HG03565 (cell line): ENCODE data around the gene DCUN1D5.
A peak's percentile ranks its signal among the peaks of the same experiment; 100 is the strongest.

Experiments
- ATAC-seq: cut with Tn5 transposase; IDR thresholded peaks from one replicate; pipeline ENCODE4 v1.9.1; 2021; ENCODE audit warnings: mild to moderate bottlenecking, moderate library complexity; ENCODE audit not compliant: unreplicated experiment

The DCUN1D5 gene

DNA sequence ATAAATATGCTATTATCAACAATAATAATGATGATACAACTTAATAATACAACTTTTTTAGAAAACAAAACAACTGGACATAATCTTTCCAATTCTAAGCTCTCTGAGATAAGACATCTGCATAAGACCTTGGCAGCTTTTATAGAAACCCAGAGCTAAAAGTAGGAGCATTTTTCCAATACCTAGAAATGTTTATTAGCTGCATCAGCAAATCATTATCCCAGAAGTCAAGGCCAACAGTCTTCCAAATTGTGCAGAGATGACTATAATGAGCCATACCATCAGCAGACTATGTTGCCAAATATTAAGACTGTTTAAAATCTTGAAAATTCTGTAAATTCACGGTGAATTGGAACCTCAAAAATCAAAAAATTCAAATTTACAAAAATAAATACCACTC is 30.3 kb downstream of the DCUN1D5 start:
- ATAC-seq: no peak

GRCh38 chr11:103055221-103055890 is 36.6 kb downstream of the DCUN1D5 start:
- ATAC-seq: peak; percentile 73

GRCh38 chr11:103053997-103054396 is 38.0 kb downstream of the DCUN1D5 start:
- no peak for ATAC-seq

GRCh38 chr11:103051981-103052380 is 40.0 kb downstream of the DCUN1D5 start:
- ATAC-seq: no peak

DNA sequence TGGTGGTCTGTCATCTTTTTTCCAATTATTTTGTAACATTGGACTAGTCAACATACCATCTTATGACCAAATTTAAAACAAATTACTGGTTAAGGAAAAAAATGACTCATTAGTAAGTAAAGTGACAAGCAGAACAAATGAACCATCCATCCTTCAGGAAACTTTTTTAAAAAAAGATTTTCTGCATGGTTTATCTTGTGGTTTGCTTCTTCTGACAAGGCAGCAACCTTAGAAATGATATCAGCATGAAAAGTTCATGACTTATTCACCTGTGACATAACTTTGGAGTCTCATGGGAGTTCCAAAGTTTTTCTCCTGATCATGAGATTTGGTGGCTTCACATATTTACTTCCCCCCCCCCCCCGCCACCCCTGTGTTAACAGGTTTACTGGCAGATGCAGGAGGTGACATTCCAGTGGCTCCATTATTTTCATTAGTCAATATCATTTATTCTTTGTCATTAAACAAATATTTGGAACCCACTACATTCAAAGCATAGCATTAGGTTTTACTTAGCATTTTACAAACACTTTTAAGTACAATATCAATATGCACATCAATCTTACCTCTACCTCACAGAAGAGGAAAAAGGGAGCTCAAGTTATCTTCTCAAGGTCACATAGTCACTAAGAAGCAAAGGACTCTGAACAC is 40.7 kb downstream of the DCUN1D5 start:
- no peak for ATAC-seq

DNA sequence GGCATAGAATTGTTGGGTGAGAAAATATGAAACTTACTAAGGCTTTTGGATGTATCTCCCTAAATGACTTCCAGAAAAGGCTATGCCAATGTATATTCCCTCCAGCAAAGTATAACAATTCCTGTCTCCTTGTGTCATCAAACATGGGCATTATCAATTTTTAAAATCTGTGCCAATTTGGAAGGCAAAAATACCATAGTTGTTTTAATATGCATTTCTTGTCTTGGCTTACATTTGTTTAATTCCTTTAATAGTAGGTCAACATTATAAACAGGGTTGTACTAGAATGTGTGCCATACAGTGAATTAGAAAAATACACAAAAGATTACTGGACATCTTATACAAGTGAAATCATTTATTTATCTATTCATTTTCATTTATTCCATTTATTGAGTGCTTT is 41.6 kb downstream of the DCUN1D5 start:
- ATAC-seq: no peak

GRCh38 chr11:103047837-103048236 is 44.1 kb downstream of the DCUN1D5 start:
- no peak for ATAC-seq

DNA sequence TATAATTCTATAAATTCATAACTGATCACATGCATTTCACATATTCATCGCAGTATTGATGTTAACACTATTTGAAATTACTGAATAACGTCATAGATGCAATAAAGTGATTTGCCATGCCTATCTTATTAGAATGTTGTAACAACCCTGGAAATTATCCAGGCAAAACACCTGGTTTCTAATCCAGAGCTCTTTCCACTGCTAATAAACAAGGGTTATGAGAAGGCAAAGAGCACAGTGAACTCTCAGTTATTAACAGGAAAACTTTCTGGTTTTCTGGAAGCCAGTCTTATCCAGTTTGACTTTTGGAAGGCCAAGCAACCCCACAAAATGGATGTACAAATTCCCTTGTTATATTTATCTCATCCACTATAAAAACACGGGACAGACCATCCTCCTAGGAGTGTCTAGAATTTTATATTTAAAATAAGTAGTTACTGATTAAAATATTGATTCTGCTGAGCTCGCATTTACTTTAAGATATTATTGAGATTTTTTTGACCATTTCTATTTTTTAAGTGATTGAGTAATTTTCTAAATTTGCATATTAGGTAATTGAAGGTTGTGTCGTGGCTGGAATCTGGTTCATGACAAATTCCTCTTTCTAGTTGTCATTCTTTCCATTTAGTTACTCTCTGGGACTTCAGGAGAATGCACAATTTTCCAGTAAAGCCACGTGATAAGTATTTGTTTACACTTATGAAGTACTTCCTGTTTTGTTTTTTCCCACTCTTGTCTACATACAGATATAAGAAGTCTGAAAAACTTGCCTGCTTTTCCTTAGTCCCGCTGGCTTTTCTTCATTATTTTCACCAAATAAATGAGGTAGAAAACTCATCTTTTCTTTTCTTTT is 47.9 kb downstream of the DCUN1D5 start:
- no peak for ATAC-seq

DNA sequence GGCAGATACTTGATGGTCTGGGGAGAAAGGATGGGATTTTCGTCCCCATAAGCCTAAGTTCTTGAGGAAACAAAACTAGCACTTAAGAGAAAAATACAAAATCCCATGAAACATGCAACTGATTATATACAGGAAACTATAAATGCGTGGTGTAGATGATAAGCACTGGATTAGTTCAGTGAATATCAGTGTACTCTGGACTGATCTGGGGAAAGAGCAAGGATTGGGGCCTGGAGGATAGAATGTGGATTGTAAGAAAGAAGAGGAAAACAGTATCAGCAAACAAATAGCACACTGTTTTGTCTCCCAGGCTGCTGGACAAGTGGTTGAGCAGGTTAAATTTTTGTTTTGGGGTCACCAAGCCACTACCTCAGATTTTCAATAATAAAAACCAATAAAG is 49.8 kb downstream of the DCUN1D5 start:
- ATAC-seq: no peak

DNA sequence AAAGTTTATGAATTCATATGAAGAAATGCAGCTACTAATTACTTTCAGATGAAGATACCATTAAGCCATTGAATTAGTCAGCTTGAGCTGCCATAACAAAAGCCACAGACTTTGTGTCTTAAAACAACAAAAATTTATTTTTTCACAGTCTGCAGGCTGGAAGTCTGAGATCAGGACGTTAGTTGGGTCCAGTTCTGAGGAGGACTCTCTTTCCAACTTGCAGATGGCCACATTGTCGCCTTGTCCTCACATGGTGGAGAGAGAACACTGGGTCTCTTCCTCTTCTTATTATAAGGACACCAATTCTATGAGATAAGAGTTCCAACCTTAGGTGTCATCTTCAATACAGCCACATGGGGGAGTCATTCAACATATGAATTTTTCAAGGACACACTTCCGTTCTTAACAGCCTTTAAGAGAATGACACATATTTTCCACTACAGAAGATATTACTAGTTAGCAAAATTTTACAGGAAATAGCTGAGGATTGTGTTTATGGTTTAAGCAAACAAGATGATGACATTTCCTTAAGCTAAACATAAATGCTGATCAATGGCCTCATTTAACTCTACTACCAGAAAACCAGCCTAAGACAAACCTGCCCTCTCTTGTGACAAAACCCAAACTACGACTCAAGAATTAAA is 56.0 kb downstream of the DCUN1D5 start:
- ATAC-seq: peak; percentile 93

DNA sequence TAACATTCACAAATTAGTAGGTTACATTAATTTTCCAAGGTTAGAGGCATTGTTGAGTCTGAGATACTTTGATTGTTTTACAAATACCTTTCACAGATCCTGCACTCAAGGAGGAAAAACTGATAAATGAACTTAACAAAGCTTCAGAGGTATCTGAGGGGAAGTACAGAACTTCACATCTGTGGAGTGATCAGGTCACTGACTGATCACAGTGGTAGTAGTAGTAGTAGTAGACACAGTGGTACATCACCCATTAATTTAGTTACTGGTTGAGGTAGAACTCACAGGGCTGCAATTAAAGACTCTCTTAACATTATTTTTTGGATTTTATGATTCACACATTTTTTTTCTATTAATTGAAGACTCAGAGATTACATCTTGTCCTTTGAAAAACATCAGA is 56.7 kb downstream of the DCUN1D5 start:
- ATAC-seq: no peak

GRCh38 chr11:103031834-103032233 is 60.1 kb downstream of the DCUN1D5 start:
- ATAC-seq: no peak

DNA sequence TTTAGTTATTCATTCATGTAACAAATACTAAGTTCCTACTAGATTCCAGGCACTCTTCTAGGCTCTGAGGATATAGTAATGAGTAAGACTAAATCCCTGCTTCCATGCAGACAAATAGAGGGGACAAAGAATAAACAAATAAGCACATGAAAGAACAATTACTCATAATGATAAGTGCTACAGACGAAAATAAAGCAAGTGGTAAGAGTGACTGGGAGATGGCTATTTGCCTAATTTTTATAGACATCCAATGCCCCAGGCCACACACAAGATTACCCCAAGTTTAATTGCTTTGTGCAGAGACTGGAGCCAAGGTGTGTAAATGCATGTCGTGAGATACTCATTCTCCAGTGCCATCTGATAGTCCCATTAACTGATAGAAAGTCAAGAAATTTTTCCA is 62.6 kb downstream of the DCUN1D5 start:
- no peak for ATAC-seq

DNA sequence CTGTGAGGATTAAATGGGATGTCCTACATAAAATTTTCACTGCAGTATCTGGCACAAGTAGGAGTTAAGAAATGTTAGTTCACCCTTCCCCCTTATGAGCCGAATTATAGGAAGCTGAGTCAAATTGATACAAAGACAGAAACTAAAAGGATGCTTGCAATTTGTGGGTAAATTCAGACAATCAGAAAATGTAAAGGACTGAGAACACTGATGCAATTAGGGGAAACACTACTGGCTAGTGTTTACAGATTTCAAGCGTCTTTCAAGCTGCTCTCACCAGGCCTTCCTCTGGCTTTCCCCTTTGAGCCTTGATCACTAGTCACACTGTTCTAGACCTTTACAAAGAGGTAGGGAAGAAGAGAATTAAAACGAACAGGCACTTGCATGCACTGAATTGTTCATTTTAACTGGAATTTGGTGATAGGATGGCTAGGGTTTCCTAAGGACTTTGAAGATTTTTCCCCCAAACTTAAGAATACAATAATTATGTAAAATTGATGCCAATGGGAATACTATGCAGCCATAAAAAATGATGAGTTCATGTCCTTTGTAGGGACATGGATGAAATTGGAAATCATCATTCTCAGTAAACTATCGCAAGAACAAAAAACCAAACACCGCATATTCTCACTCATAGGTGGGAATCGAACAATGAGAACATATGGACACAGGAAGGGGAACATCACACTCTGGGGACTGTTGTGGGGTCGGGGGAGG is 63.5 kb downstream of the DCUN1D5 start:
- peak; percentile 96 for ATAC-seq

GRCh38 chr11:103024086-103024485 is 67.9 kb downstream of the DCUN1D5 start:
- no peak for ATAC-seq

- no peak for ATAC-seq
Observed at GRCh38 chr11:103016031-103016430, 75.9 kb downstream of the DCUN1D5 start.

- no peak for ATAC-seq
Observed at GRCh38 chr11:103013421-103013820, 78.5 kb downstream of the DCUN1D5 start.
